ENCODE measurements around the gene ZNF581.
A peak's percentile ranks its signal among the peaks of the same experiment; 100 is the strongest.

Gene ZNF581

GRCh38 chr19:55603581-55604292 lies 39.7 kb upstream of the ZNF581 start:
- TF ChIP-seq, protein P1, sequence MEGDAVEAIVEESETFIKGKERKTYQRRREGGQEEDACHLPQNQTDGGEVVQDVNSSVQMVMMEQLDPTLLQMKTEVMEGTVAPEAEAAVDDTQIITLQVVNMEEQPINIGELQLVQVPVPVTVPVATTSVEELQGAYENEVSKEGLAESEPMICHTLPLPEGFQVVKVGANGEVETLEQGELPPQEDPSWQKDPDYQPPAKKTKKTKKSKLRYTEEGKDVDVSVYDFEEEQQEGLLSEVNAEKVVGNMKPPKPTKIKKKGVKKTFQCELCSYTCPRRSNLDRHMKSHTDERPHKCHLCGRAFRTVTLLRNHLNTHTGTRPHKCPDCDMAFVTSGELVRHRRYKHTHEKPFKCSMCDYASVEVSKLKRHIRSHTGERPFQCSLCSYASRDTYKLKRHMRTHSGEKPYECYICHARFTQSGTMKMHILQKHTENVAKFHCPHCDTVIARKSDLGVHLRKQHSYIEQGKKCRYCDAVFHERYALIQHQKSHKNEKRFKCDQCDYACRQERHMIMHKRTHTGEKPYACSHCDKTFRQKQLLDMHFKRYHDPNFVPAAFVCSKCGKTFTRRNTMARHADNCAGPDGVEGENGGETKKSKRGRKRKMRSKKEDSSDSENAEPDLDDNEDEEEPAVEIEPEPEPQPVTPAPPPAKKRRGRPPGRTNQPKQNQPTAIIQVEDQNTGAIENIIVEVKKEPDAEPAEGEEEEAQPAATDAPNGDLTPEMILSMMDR (conservative IDR thresholded peaks at IDR 0.05; ENCODE audit: low read depth, low read length): no peak
- no peak for DNase-seq (ENCODE audit: low read depth)
- no peak overlapping the region for H3K4me3 ChIP-seq (ENCODE audit: low read depth, low read length)

GRCh38 chr19:55605207-55605636 lies 38.2 kb upstream of the ZNF581 start:
- TF ChIP-seq, protein P1 (conservative IDR thresholded peaks at IDR 0.05; ENCODE audit: low read depth, low read length): no peak
- peak overlapping the region; percentile 84 for H3K4me3 ChIP-seq (ENCODE audit: low read depth, low read length)
- peak; percentile 98 for DNase-seq (ENCODE audit: low read depth)

- TF ChIP-seq, protein P1 (conservative IDR thresholded peaks at IDR 0.05; ENCODE audit: low read depth, low read length): peak; percentile 92
- peak within 1 kb of the TSS; percentile 84 for H3K4me3 ChIP-seq (ENCODE audit: low read depth, low read length)
- DNase-seq (ENCODE audit: low read depth): peak; percentile 95
Observed at GRCh38 chr19:55605637-55606470, 37.6 kb upstream of the ZNF581 start, which contains the start of gene ZNF865. Gene ZNF865, plus strand, starts transcription at chr19:55605647. Its CDS starts 7,972 bp downstream, at chr19:55613619.

- H3K4me3 ChIP-seq (ENCODE audit: low read depth, low read length): peak overlapping the region; percentile 84
- TF ChIP-seq, protein P1 (conservative IDR thresholded peaks at IDR 0.05; ENCODE audit: low read depth, low read length): no peak
- DNase-seq (ENCODE audit: low read depth): no peak
Observed at GRCh38 chr19:55606471-55606787, 37.0 kb upstream of the ZNF581 start.

GRCh38 chr19:55606817-55607216 lies 36.6 kb upstream of the ZNF581 start:
- DNase-seq (ENCODE audit: low read depth): no peak
- TF ChIP-seq, protein P1 (conservative IDR thresholded peaks at IDR 0.05; ENCODE audit: low read depth, low read length): no peak
- peak overlapping the region; percentile 84 for H3K4me3 ChIP-seq (ENCODE audit: low read depth, low read length)

GRCh38 chr19:55609326-55609725 lies 34.1 kb upstream of the ZNF581 start:
- no peak for DNase-seq (ENCODE audit: low read depth)
- H3K4me3 ChIP-seq (ENCODE audit: low read depth, low read length): no peak overlapping the region
- TF ChIP-seq, protein P1 (conservative IDR thresholded peaks at IDR 0.05; ENCODE audit: low read depth, low read length): no peak
